HEK293 (cell line): Measurements from ENCODE around the gene CNDP2.

Experiments
- ZBTB17 ChIP-seq: fragments of 450-650 bp; formaldehyde crosslinking; IDR thresholded peaks from 2 replicates; pipeline ENCODE4 v1.5.1; 2016; ENCODE audit warnings: missing biosample characterization, missing genetic modification characterization
- ZBTB20 ChIP-seq: fragments of 450-650 bp; formaldehyde crosslinking; IDR thresholded peaks from 2 replicates; pipeline ENCODE4 v1.5.1; 2016; ENCODE audit warnings: missing biosample characterization, missing genetic modification characterization
- ZNF114 ChIP-seq: fragments of 450-650 bp; formaldehyde crosslinking; IDR thresholded peaks from 2 replicates; pipeline ENCODE4 v1.5.0; 2017; ENCODE audit warnings: missing biosample characterization, missing genetic modification characterization
- ZNF23 ChIP-seq: fragments of 450-650 bp; formaldehyde crosslinking; IDR thresholded peaks from 2 replicates; pipeline ENCODE4 v1.5.1; 2016; ENCODE audit warnings: missing biosample characterization, missing genetic modification characterization, borderline replicate concordance
- TF ChIP-seq, protein P1 (sequence below): fragments of 450-650 bp; formaldehyde crosslinking; IDR thresholded peaks from 2 replicates; pipeline ENCODE4 v1.5.1; 2016; ENCODE audit warnings: missing biosample characterization, missing genetic modification characterization
- TF ChIP-seq, protein P2 (sequence below): fragments of 450-650 bp; formaldehyde crosslinking; conservative IDR thresholded peaks from 2 replicates; pipeline ENCODE4 v1.5.1; 2016; ENCODE audit warnings: low read depth, missing biosample characterization, missing genetic modification characterization
- TF ChIP-seq, protein P3 (sequence below): sonication (generic); formaldehyde crosslinking; IDR thresholded peaks from 2 replicates; pipeline ENCODE4 v1.8.1; 2022; ENCODE audit warnings: mild to moderate bottlenecking, moderate library complexity, missing genetic modification reagents
- TF ChIP-seq, protein P4 (sequence below): fragments of 450-650 bp; IDR thresholded peaks from 2 replicates; pipeline ENCODE4 v1.5.1; 2018; ENCODE audit warnings: missing biosample characterization, missing genetic modification characterization
- TF ChIP-seq, protein P5 (sequence below): fragments of 450-650 bp; formaldehyde crosslinking; IDR thresholded peaks from 2 replicates; pipeline ENCODE4 v1.5.1; 2016; ENCODE audit warnings: missing biosample characterization, missing genetic modification characterization
- TF ChIP-seq, protein P6 (sequence below): fragments of 450-650 bp; formaldehyde crosslinking; IDR thresholded peaks from 2 replicates; pipeline ENCODE4 v1.5.1; 2016; ENCODE audit warnings: missing biosample characterization, missing genetic modification characterization

DNA sequence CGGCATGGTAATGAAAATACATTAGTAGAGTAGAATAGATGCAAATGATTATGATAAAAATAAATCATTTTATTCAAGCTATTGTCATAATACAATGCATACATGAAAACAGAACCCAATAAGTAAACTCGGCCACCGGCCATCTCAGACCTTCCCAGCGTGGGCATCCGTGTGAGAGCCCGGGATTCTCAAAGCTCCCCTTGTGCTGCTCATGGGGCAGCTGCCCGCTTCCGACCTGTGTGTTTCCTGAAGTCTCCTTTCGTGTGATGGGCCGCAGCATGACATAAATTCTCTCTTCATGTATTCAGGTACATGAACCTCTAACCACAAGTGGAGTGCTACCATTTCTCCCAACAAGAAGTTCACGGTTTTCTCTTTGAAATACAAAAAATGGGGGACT is 13.5 kb upstream of the CNDP2 start:
- TF ChIP-seq, protein P1, sequence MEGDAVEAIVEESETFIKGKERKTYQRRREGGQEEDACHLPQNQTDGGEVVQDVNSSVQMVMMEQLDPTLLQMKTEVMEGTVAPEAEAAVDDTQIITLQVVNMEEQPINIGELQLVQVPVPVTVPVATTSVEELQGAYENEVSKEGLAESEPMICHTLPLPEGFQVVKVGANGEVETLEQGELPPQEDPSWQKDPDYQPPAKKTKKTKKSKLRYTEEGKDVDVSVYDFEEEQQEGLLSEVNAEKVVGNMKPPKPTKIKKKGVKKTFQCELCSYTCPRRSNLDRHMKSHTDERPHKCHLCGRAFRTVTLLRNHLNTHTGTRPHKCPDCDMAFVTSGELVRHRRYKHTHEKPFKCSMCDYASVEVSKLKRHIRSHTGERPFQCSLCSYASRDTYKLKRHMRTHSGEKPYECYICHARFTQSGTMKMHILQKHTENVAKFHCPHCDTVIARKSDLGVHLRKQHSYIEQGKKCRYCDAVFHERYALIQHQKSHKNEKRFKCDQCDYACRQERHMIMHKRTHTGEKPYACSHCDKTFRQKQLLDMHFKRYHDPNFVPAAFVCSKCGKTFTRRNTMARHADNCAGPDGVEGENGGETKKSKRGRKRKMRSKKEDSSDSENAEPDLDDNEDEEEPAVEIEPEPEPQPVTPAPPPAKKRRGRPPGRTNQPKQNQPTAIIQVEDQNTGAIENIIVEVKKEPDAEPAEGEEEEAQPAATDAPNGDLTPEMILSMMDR (tag by site-specific recombination): no peak
- TF ChIP-seq ZNF114 (tag by site-specific recombination) (no peak), ZNF23 (tag by site-specific recombination) (no peak), ZBTB20 (tag by site-specific recombination) (no peak), ZBTB17 (no peak)
- TF ChIP-seq, protein P2, sequence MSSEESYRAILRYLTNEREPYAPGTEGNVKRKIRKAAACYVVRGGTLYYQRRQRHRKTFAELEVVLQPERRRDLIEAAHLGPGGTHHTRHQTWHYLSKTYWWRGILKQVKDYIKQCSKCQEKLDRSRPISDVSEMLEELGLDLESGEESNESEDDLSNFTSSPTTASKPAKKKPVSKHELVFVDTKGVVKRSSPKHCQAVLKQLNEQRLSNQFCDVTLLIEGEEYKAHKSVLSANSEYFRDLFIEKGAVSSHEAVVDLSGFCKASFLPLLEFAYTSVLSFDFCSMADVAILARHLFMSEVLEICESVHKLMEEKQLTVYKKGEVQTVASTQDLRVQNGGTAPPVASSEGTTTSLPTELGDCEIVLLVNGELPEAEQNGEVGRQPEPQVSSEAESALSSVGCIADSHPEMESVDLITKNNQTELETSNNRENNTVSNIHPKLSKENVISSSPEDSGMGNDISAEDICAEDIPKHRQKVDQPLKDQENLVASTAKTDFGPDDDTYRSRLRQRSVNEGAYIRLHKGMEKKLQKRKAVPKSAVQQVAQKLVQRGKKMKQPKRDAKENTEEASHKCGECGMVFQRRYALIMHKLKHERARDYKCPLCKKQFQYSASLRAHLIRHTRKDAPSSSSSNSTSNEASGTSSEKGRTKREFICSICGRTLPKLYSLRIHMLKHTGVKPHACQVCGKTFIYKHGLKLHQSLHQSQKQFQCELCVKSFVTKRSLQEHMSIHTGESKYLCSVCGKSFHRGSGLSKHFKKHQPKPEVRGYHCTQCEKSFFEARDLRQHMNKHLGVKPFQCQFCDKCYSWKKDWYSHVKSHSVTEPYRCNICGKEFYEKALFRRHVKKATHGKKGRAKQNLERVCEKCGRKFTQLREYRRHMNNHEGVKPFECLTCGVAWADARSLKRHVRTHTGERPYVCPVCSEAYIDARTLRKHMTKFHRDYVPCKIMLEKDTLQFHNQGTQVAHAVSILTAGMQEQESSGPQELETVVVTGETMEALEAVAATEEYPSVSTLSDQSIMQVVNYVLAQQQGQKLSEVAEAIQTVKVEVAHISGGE (tag by site-specific recombination): no peak
- TF ChIP-seq, protein P3, sequence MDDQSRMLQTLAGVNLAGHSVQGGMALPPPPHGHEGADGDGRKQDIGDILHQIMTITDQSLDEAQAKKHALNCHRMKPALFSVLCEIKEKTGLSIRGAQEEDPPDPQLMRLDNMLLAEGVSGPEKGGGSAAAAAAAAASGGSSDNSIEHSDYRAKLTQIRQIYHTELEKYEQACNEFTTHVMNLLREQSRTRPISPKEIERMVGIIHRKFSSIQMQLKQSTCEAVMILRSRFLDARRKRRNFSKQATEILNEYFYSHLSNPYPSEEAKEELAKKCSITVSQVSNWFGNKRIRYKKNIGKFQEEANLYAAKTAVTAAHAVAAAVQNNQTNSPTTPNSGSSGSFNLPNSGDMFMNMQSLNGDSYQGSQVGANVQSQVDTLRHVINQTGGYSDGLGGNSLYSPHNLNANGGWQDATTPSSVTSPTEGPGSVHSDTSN (CRISPR knock-in tag): no peak
- TF ChIP-seq, protein P4, sequence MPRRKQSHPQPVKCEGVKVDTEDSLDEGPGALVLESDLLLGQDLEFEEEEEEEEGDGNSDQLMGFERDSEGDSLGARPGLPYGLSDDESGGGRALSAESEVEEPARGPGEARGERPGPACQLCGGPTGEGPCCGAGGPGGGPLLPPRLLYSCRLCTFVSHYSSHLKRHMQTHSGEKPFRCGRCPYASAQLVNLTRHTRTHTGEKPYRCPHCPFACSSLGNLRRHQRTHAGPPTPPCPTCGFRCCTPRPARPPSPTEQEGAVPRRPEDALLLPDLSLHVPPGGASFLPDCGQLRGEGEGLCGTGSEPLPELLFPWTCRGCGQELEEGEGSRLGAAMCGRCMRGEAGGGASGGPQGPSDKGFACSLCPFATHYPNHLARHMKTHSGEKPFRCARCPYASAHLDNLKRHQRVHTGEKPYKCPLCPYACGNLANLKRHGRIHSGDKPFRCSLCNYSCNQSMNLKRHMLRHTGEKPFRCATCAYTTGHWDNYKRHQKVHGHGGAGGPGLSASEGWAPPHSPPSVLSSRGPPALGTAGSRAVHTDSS: no peak
- TF ChIP-seq, protein P5, sequence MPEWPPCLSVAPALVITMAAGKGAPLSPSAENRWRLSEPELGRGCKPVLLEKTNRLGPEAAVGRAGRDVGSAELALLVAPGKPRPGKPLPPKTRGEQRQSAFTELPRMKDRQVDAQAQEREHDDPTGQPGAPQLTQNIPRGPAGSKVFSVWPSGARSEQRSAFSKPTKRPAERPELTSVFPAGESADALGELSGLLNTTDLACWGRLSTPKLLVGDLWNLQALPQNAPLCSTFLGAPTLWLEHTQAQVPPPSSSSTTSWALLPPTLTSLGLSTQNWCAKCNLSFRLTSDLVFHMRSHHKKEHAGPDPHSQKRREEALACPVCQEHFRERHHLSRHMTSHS (tag by site-specific recombination): no peak
- TF ChIP-seq, protein P6, sequence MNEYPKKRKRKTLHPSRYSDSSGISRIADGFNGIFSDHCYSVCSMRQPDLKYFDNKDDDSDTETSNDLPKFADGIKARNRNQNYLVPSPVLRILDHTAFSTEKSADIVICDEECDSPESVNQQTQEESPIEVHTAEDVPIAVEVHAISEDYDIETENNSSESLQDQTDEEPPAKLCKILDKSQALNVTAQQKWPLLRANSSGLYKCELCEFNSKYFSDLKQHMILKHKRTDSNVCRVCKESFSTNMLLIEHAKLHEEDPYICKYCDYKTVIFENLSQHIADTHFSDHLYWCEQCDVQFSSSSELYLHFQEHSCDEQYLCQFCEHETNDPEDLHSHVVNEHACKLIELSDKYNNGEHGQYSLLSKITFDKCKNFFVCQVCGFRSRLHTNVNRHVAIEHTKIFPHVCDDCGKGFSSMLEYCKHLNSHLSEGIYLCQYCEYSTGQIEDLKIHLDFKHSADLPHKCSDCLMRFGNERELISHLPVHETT (tag by site-specific recombination): no peak
